ENCODE results near the gene CA10.

CA10 gene

DNA sequence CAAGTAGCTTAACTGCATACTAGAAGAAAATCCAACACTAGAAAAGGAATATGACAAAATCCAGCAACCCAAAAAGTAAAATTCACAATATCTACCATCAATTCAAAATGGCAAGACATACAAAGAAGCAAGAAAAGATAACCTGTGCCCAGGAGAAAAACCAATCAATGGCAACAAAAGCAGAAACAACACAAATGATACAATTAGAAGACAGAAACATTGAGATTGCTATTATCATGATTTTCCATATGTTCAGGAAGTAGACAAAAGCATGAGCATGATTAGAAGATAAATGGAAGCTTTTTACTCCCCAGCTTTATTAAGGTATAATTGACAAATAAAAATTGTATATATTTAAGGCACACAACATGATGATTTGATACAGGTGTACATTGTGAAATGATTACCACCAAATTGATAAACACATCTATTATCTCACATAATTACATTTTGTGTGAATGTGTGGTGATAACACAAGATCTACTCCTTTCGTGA lies 117.3 kb downstream of the CA10 start:
- DNase-seq, result no peak

DNA sequence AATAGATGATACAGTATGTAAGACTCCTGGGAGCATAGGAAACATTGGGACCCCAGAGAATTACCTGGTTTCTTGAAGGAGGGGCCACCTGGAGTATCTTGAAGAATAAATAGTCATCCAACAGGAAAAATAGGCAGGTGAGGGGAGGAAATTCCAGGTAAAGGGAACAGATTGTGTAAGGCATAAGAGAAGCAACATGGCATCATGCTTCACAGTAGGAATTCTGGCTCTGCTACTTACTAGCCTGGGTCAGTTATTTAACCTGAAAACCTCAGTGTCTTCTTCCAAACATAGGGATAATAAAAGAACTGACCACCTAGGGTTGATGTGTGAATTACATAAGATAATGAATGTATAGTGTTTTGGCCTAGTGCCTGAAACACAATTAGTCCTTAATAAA lies 122.1 kb downstream of the CA10 start:
- no peak for DNase-seq

DNA sequence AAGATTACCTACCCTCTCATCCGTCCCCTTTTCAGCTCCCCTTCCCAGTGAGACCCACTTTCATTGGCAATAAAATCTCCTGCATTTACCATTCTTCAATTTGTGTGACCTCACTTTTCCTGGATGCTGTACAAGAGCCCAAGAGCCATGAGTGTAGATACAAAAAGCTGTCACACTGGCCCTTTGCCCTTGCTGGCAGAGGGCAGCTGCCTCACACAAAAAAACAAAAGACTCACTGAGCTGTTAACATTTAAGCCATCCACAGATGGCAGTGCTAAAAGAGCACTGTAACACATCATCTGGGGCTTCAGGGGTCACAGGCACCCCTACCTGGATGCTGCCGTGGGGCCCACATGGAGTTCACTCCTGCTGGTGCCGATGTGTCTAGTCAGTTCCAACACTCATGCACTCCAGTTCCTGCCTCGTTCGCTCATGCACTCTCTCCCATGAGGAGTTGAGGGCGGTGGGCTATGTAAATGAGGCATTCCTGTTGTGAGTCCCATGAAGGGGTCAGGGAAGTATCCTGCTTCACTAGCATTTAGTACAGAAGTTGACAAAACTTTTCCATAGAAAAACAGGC lies 123.1 kb downstream of the CA10 start:
- no peak for DNase-seq

DNA sequence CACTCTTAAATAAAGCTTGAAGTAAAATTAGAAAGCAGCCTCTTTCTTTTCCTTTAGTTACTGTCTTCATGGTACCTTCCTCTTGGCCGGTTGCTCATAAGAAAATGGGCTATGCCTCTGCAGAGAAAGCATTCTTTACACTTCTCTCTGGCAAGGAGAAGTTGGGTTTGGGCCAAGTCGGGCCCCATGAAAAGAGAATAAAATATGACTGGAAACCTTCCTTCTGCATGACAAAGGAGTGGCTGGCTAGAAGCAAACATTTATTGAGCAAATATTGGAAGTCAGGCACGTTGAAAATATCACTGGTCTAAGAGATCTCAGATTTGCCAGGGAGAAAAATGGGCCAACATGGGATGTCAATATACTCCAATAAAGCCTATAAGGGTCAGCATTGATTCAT lies 126.1 kb downstream of the CA10 start:
- DNase-seq, result no peak

DNA sequence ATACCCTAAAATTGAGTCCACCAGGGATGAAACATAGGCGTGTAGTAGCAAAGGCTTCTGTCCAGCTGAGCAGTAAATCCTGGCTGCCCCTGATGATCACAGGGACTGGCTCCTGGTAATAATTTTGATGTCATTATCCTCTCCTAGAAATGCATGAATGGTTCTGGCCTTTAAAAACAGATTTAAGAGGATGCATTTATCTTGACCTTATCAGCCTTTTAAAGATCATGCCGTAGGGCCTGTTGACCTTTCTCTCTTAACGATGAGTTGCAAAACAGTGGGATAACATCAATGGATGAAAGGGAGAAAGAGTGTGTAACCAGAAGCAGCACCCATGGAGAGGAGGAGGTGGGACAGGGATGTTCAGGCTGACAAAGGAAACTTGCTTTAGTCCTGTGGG lies 128.5 kb downstream of the CA10 start:
- no peak for DNase-seq

DNA sequence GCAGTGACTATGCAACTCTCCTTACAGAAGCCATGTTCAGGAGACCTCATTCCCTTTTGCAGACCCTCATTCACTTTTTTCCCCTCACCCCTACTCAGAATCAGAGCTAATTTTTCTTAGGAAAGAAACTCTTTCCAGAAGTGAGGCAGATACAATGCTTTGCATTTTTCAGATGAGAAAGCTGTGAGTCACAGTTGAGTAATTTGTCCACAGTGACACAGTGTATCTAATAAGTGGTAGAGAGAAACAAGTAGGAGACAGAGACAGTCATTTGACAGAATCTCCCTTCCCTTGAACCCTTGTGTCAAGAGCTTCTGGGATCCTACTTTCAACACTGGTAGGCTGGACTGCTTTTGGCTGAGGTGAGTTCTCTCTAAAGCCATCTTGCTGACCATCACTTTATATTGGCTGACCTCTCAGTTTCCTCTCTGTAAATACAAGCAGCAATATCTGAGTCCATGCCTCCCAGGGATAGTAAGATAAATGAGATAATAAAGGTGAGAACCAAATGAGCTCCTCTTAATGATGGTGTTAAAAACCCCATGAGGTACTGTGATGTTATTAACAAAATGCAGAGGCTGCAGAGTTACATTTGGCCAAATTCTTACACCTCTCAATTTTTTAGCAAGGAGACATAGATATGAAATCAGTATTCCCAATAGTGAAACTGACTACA lies 130.8 kb downstream of the CA10 start:
- DNase-seq, result no peak

DNA sequence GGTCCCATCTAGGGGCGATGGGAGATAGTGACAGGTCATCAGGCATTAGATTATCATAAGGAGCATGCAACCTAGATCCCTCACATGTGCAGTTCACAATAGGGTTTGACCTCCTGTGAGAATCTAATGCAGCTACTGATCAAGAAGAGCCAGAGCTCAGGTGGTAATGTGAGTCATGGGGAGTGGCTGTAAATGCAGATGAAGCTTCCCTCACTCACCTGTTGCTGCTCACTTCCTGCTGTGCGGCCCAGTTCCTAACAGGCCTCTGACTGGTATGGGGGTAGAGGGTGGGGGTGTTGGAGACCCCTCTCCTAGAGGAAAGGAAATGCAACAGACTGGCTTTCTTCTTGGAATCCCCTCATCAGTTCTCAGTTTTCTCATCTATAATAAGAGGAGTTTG lies 131.4 kb downstream of the CA10 start:
- no peak for DNase-seq

DNA sequence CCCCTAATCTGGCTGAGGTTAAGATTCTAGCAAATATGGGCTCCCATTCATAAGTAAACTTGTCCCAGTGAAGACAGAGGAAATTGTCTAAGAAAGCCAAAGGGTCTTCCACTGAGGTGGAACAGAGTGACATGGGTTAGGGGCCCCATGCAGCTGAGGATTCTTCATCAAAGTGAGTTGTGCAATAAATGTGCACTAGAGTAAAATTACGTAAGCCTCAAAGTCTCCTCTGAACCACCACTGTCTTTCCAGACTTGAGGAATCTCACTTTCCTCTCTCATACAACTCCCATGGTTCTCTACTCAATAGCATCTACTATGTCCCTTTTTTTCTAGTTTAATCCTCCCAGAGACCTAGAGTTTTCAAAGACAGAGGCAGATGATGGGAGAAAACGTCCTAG lies 132.4 kb downstream of the CA10 start:
- DNase-seq, result no peak

DNA sequence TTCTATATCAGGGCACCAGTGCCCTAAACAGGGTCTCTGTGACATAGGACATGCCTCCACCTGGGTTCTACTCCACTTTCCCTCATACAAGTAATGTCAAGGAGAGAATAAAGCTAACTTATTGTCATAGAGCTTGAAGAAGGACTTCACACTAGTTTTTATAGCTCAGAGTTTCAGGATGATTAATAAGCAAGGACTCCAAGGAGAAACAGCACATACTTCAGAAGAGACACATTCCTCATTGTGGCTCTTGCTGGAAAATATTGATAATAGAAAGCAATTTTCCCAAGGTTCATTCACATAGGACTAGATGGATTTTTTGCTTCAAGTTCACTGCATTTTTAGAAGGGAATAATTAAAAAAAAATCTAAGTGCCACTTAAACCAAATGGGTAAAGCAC lies 133.3 kb downstream of the CA10 start:
- DNase-seq, result no peak

DNA sequence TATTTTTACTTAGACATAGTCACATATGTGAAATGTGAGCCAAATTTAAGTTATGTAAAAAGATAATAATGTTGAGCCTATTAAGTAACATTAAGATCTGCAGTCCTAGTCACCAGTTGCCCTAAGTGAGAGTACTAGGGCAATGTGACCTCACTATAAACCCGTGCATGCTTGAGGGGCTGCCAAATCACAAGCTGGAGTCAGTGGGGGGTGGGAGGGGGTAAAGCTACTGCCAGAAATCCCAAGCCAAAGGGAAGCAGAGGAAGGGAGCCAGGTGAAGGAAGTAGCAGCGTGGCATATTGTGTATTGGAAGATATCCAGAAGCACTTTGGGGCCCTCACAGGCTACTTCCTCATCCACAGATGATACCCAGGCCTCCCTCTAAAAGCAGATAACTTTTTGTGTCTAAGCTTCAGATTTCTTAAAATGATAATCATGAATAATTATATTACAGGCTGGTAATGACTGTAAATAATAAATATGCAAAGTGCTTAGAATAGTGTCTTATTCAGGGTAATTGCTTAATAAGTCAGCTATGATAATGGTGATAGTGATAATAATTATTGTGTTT lies 134.1 kb downstream of the CA10 start:
- no peak for DNase-seq

DNA sequence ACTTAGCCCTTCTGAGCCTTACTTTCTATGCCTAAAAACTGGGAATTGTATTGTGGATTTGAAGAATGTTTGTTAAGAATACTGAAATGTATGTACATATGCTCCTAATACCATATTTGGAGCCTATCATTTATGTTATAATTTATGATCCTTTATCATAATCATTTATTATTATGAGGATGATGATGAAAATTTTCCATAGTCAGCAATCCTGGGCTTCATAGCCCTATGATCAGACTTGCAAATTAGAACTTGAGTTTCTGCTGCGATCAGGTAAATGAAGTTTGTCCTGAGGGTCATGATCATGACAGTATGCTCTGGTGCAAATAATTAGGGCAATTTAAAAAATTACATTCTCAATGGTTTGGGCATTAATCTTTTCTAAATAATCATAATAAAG lies 147.4 kb downstream of the CA10 start:
- no peak for DNase-seq

DNA sequence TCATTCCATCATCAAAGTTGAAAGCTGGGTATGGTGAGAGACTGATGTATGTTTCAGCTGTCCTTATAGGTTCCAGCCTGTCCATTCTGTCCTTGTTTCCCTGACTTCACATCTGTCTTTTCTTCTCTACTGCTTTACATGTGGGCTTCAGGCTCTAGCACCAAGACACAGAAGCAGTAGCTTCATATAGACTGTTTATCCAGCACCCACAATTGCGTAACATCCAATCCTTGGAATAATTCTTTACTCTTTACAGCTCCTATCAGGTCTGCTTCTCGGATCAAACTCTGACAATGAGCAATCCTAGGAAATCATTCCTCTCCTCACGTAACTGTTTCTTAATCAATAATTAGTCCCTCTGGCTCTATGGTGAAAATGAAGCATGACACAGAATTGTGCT lies 158.9 kb downstream of the CA10 start:
- DNase-seq, result no peak

DNA sequence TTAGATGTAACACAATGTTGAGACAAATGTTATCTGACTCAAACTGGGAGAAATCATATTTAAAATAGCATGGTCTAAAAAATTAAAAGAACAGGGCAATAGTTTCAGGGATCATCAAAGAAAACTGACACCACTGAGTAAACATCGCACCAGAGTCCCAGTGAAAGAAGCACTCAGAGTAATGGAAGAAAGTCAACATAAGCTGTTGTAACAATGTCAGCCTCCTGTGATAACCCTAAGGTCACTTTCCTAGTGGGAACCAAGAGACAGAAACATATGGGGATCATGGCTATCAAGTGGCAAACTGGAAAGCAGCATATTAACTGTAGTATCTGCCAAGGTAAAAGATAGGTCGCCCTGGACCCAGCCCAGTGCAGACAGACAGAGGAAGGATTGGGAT lies 160.8 kb downstream of the CA10 start:
- no peak for DNase-seq

DNA sequence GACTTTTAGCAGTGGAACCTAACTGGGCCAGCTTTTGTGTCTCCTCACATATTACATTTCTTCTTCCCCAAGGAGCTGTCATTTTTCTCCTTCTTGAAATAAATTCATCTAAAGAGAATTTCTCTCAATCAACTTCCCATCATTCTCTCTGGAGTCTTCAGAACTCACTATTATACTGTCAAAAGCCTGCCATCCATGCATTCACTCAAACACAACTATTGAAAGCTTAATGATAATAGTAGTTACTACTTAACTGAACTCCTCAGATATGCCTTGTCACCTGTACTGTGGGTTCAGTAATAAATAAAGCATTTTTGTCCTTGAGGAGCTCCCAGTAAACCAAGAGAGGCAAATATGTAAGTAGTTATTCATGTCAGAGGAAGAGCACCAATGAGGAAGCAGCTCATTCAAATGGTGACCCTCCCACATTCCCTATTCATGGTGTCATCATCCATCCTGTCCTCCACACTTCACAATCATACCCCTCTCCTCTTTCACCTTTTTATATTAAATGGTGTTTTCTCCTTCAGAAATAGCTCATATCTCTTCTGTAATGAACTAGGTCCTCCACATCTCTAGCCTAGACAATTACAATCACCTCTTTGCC lies 162.6 kb downstream of the CA10 start:
- no peak for DNase-seq

DNA sequence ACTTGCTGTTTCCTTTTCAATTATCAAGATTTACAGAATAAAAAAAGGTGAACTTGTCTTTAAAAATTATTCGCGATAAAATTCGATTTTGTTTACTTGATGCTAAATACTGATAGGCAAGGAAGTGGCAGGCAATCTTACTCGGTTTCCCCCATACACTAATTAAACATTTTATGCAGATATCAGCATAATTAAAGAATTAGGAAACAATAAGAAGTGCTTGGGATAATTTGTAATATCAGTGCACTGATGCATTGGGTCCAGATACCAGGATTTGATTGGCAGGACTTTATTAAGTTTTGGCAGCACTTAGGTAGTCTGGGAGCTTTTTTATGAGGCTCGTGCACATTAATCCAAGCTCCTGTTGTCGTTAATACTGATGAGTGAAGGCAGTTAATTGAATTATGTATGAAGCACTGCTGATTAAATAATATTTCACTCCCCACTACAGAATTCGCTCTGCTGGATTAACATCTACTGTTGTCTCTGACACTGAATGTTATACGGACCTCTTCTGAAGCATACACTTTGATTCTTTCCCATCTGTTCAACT lies 165.6 kb downstream of the CA10 start:
- DNase-seq, result no peak

DNA sequence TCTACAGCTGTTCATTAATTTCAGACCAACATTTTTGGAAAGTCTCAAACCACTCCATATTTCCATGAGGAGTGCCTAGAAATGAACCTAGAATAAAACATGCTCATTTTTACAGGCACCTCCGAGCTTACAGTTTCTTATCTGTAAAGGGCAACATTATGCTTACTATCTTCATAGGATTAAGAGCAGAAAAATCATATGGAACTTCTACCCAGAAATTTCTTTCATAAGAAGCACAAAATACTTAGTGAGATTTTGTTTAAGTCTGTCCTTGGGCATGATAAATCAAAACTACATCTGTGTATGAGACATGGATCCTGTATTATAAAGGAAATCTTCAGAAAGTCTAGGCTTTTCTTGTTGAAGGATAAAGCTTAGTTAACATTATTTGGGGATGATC lies 187.4 kb downstream of the CA10 start:
- no peak for DNase-seq

DNA sequence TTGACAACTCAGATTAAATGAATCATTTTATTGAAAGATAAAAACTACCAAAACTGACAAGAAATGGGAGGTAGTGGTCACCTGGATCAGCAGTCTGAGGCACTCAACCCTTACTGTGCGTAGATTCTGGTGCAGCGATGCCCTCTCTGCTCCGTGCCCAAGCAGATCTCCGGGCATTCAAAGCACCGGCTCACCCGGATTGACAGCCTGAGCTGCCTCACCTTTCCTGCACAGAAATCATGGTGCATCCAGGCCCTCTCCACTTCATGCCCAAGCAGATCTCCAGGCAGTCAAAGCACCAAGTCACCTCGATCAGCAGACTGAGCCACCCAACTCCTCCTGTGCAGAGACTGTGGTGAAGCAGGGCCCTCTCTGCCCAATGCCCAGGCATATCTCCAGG lies 196.8 kb downstream of the CA10 start:
- no peak for DNase-seq

DNA sequence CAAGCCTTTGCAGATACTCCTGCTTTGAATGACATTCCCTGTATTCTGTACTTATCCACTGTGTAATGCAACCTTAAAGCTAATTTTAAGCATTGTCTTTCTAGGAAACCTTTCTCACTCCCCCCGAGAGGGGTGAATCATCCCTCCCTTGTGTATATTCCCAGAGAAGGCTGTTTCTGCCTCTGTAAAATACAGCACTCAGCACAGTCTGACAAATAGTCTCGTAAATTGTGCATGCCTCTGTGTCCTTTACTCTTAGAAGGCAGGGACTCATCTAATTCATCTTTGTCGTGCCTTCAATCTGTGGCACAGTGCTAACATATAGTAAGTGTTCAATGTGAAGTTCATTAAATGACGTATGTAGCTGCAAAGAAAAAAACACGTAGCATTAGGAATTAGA lies 200.7 kb downstream of the CA10 start:
- DNase-seq, result no peak

DNA sequence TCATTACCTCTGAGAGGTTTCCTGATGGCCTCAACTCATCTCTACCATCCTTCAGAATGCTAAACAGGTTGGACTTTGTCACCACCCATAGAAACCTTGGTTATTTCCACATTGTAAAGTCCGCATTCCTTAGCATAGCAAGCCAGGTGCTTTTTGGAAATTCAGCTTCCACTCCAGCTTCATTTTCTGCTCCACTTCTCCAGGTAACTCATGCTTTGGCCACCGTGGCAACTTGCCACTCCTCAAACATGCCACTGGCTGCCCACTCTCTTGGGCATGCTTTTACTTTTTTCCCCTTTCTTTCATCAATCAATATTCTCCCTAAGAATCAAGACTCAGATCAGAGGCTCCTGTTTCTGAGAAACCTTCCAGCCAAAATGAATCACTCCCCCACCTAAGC lies 203.3 kb downstream of the CA10 start:
- no peak for DNase-seq

DNA sequence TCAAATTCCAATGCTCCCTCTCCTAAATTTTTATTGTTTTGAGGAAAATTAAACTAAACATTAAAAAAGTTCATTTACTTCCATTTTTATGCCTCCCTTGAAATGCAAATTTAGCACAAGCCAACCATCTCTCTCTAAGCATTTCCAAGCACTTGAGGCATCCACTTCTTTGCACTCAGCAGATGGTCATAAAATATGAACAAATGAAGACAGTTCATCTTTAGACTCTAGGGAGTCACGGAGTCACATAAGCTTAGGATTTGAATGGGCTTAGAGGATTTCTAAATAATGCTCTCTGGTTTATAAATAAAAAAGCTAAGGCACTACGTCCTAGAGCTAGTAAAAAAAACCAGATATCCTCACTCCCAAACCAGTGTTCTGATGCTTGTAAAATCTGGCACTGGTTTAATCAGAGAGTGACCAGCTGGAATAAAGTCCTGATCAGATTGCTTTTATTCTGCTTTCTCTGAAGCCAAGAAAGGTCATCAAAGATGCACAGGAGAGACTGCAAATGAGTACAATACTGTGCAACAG lies 204.2 kb downstream of the CA10 start:
- DNase-seq, result no peak

DNA sequence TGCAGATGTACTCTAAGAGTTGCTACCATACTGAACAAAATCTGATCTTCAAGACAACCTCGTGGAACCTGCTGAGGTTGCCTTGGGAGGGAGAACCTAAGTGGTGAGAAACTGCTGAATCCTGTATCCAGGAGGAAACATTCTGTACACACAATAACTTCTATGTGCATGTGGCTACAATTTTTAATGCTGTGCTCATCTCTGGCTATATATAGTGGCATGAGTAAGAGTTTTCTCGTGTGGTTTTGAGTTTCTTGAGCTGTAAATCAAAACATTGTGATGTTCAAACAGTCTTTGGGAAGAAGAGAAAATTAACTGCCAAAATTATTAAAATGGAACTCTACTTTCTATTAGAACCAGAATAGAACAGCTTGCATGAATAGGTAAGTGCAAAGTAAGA lies 206.8 kb downstream of the CA10 start:
- no peak for DNase-seq

DNA sequence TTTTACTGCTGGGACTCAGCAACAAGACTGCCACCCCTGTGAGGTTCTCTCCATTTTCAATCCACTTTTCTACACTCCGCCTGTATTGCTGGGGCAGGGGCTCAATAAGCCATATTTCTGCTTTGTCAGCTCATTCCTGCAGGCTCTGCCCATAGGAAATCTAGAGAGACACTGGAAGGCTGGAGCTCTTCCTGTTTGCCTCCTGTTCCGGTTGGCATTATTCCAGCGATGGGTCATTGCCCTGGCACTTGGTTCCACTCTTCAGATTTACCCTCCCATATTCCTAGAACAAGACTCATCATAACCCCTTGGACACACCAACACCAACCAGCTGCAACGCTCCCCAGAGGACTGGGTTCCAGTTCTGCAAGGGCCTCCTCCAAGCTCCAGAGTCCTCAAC lies 210.4 kb downstream of the CA10 start:
- DNase-seq, result no peak

DNA sequence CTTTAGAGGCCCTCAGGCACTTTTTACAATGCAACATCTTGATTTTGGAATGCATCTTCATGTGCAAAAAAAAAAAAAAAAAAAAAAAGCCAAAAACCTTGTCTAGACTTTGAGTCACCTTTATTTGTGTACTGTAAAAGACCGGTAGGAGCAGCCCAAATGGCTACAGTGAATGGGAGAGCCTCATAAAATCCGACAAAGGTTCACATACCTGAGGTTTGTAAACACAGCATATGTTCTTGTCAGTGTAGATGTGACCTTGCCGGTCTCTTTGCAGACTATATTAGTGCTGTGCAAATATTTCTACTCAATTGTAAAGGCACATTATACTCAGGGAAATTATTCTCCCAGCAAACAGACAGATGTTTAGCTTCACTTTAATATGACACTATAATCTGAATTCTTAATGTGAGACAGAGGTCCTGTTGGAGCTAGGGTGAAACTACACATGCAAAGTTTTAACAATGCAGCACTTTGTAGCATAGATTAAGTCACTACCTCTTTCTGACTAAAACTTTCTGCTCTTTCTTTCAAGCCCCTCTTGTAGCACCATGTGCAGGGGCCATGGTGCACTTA lies 211.3 kb downstream of the CA10 start:
- no peak for DNase-seq

All from CD4-positive, alpha-beta T cell treated with Interleukin-4 for 1 hour (primary cell).